ENCODE measurements around the gene VLDLR. TPM values are rescaled to one million over a fixed set of nuclear protein-coding genes. Genes with fewer than 3 reads are reported as not detected.

Gene VLDLR
- total RNA-seq, 1 donor from 2014 or later, result 4.9 TPM

Other genes starting within 250 kb of the VLDLR start
- not detected in 2 replicates for gene KCNV2, start 95.7 kb downstream of the VLDLR start, total RNA-seq
- gene PUM3, start 222.3 kb downstream of the VLDLR start, total RNA-seq, result 157 TPM in 2 replicates

Data from activated T-helper 1 cell treated with anti-CD3 and anti-CD28 coated beads, Interleukin-12 subunit alpha, Interleukin-12 subunit beta, Interleukin-2, Interleukin-4 antibody, amounts not matched to agents 30 ng/mL and 10 ng/mL and 1 ng/mL, durations not matched to agents 14 hours and 24 hours and 36 hours (primary cell).